ENCODE measurements around the gene ZPBP2. TPM values are rescaled to one million over a fixed set of nuclear protein-coding genes. Genes with fewer than 3 reads are reported as not detected.
"Not testable (repeated sequence)": the region's sequence is repeated elsewhere in the genome, so short reads cannot be mapped to it uniquely, and the experiment has no call there.

Gene ZPBP2
- polyA plus RNA-seq, 3 donors: not detected

DNA sequence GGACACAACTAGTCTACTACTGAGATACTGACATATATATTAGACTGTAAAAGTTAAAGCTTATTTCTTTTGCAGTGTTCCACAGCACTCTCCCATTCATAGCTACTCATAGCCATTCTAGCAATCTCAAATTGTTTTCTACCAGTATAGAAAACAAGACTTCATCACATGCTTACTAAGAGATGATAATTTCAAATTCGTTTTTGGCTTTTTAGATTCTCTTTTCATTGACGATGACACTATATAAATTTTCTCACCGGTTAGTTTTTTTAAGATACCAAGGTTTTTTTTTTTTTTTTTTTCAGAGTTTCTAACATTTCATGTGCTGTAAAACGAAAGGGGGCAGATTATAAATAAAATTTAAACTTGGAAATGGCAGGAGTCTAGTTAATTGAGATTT, 21.8 kb upstream of the ZPBP2 start:
- no peak for DNase-seq
- Histone ChIP-seq H3K9ac (ENCODE audit: insufficient read depth, low read length, poor library complexity, severe bottlenecking) (no peak overlapping the region), H3K4me3 (replicated peaks in 1 of 3; ENCODE audit: low read depth in 2 of 3, low read length in 3 of 3) (no peak overlapping the region), H3K4me2 (replicated peaks; ENCODE audit: extremely low read depth, low read length, poor library complexity, severe bottlenecking) (no peak overlapping the region), H3K79me2 (ENCODE audit: insufficient read depth, low read length) (no peaks in the 10 kb centered on the region), H2AFZ (ENCODE audit: insufficient read depth, low read depth, low read length, poor library complexity, severe bottlenecking) (no peak overlapping the region), H3K4me1 (ENCODE audit: control insufficient read depth in 1 of 2, insufficient read depth in 2 of 2, low read length in 2 of 2) (no peaks in the 10 kb centered on the region), H3K27me3 (ENCODE audit: control insufficient read depth in 2 of 2, insufficient read depth in 2 of 2, low read length in 2 of 2) (peaks cover 19 to 33% of the 10 kb centered on the region in 2 donors), H3K27ac (ENCODE audit: low read depth in 1 of 2, low read length in 2 of 2) (no peak overlapping the region), H3K36me3 (replicated peaks in 1 of 2; ENCODE audit: control insufficient read depth in 1 of 2, insufficient read depth in 2 of 2, low read length in 2 of 2) (no peaks in the 10 kb centered on the region), H4K20me1 (ENCODE audit: insufficient read depth, low read length) (no peaks in the 10 kb centered on the region), H3K9me3 (replicated peaks in 1 of 2; ENCODE audit: control insufficient read depth in 1 of 2, insufficient read depth in 1 of 2, low read length in 2 of 2) (no peaks in the 10 kb centered on the region)
- no peak overlapping the region for H3K27ac Mint-ChIP-seq
- H3K27me3 Mint-ChIP-seq (ENCODE audit: low read depth in 3 of 3): peaks cover 18 to 51% (median 35%) of the 10 kb centered on the region in 3 donors
- TF ChIP-seq, protein P1, sequence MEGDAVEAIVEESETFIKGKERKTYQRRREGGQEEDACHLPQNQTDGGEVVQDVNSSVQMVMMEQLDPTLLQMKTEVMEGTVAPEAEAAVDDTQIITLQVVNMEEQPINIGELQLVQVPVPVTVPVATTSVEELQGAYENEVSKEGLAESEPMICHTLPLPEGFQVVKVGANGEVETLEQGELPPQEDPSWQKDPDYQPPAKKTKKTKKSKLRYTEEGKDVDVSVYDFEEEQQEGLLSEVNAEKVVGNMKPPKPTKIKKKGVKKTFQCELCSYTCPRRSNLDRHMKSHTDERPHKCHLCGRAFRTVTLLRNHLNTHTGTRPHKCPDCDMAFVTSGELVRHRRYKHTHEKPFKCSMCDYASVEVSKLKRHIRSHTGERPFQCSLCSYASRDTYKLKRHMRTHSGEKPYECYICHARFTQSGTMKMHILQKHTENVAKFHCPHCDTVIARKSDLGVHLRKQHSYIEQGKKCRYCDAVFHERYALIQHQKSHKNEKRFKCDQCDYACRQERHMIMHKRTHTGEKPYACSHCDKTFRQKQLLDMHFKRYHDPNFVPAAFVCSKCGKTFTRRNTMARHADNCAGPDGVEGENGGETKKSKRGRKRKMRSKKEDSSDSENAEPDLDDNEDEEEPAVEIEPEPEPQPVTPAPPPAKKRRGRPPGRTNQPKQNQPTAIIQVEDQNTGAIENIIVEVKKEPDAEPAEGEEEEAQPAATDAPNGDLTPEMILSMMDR (IDR thresholded peaks at IDR 0.05): no peak
- H3K4me3 Mint-ChIP-seq: peak overlapping the region in 1 of 2 donors; percentile 21
- no peaks in the 10 kb centered on the region for H3K9me3 Mint-ChIP-seq
- no CpG with 5 or more reads among the region's 4 CpGs for WGBS (ENCODE audit: insufficient coverage)
- H3K36me3 Mint-ChIP-seq: no peaks in the 10 kb centered on the region
- intact Hi-C loops (cut with micrococcal nuclease): no loop called here
- H3K4me1 Mint-ChIP-seq: peaks cover 5% of the 10 kb centered on the region

DNA sequence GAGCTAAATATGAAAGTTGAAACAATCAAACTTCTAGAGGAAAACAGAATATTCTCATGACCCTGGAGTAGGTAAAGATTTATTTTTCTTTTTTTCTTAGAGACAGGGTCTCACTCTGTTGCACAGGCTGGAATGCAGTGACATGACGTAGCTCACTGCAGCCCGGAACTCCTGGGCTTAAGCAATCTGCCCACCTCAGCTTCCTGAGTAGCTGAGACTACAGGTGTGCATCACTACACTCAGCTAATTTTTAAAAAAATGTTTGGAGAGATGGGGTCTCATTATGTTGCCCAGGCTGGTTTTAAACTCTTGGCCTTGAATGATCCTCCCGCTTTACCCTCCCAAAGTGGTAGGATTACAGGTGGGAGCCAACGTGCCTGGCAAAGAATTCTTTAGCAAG, 19.4 kb upstream of the ZPBP2 start:
- Histone ChIP-seq H3K9me3 (replicated peaks in 1 of 2; ENCODE audit: control insufficient read depth in 1 of 2, insufficient read depth in 1 of 2, low read length in 2 of 2) (no peaks in the 10 kb centered on the region), H3K4me1 (ENCODE audit: control insufficient read depth in 1 of 2, insufficient read depth in 2 of 2, low read length in 2 of 2) (no peaks in the 10 kb centered on the region), H2AFZ (ENCODE audit: insufficient read depth, low read depth, low read length, poor library complexity, severe bottlenecking) (no peak overlapping the region), H4K20me1 (ENCODE audit: insufficient read depth, low read length) (no peaks in the 10 kb centered on the region), H3K27ac (ENCODE audit: low read depth in 1 of 2, low read length in 2 of 2) (no peak overlapping the region), H3K4me3 (replicated peaks in 1 of 3; ENCODE audit: low read depth in 2 of 3, low read length in 3 of 3) (no peak overlapping the region), H3K4me2 (replicated peaks; ENCODE audit: extremely low read depth, low read length, poor library complexity, severe bottlenecking) (no peak overlapping the region), H3K27me3 (ENCODE audit: control insufficient read depth in 2 of 2, insufficient read depth in 2 of 2, low read length in 2 of 2) (peaks cover 13 to 20% of the 10 kb centered on the region in 2 donors), H3K9ac (ENCODE audit: insufficient read depth, low read length, poor library complexity, severe bottlenecking) (no peak overlapping the region), H3K79me2 (ENCODE audit: insufficient read depth, low read length) (no peaks in the 10 kb centered on the region), H3K36me3 (replicated peaks in 1 of 2; ENCODE audit: control insufficient read depth in 1 of 2, insufficient read depth in 2 of 2, low read length in 2 of 2) (no peaks in the 10 kb centered on the region)
- intact Hi-C loops (cut with micrococcal nuclease): no loop called here
- no CpG with 5 or more reads among the region's 4 CpGs for WGBS (ENCODE audit: insufficient coverage)
- TF ChIP-seq, protein P1 (IDR thresholded peaks at IDR 0.05): no peak
- Mint-ChIP-seq H3K27me3 (ENCODE audit: low read depth in 3 of 3) (peaks cover 23 to 47% (median 36%) of the 10 kb centered on the region in 3 donors), H3K9me3 (no peaks in the 10 kb centered on the region), H3K27ac (no peak overlapping the region), H3K4me3 (no peak overlapping the region), H3K36me3 (no peaks in the 10 kb centered on the region), H3K4me1 (peaks cover 5% of the 10 kb centered on the region)
- no peak for DNase-seq

DNA sequence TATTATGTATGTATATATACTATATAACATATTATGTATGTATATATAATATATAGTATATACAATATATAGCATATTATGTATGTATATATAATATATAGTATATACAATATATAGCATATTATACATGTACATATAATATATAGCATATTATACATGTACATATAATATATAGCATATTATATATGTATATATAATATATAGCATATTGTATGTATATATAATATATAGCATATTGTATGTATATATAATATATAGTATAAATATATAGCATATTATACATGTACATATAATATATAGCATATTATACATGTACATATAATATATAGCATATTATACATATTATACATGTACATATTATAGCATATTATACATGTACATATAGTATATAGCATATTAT, 17.8 kb upstream of the ZPBP2 start:
- not testable (repeated sequence) for H3K4me1 Mint-ChIP-seq

More for the DNA sequence above, 17.8 kb upstream of the ZPBP2 start:
- intact Hi-C loops (cut with micrococcal nuclease); H3K4me1 ChIP-seq (ENCODE audit: control insufficient read depth in 1 of 2, insufficient read depth in 2 of 2, low read length in 2 of 2); H3K27ac Mint-ChIP-seq; H3K79me2 ChIP-seq (ENCODE audit: insufficient read depth, low read length); H3K9me3 ChIP-seq (replicated peaks in 1 of 2; ENCODE audit: control insufficient read depth in 1 of 2, insufficient read depth in 1 of 2, low read length in 2 of 2); H3K36me3 ChIP-seq (replicated peaks in 1 of 2; ENCODE audit: control insufficient read depth in 1 of 2, insufficient read depth in 2 of 2, low read length in 2 of 2); H3K4me3 ChIP-seq (replicated peaks in 1 of 3; ENCODE audit: low read depth in 2 of 3, low read length in 3 of 3); H3K9ac ChIP-seq (ENCODE audit: insufficient read depth, low read length, poor library complexity, severe bottlenecking); H3K27ac ChIP-seq (ENCODE audit: low read depth in 1 of 2, low read length in 2 of 2); DNase-seq; H3K4me2 ChIP-seq (replicated peaks; ENCODE audit: extremely low read depth, low read length, poor library complexity, severe bottlenecking); H3K9me3 Mint-ChIP-seq; H4K20me1 ChIP-seq (ENCODE audit: insufficient read depth, low read length); H2AFZ ChIP-seq (ENCODE audit: insufficient read depth, low read depth, low read length, poor library complexity, severe bottlenecking); H3K36me3 Mint-ChIP-seq; H3K4me3 Mint-ChIP-seq: not testable (repeated sequence)
- H3K27me3 Mint-ChIP-seq (ENCODE audit: low read depth in 3 of 3): peaks cover 19 to 46% (median 40%) of the 10 kb centered on the region in 3 donors
- peaks cover 10 to 27% of the 10 kb centered on the region in 2 donors for H3K27me3 ChIP-seq (ENCODE audit: control insufficient read depth in 2 of 2, insufficient read depth in 2 of 2, low read length in 2 of 2)

Measured in CD14-positive monocyte (primary cell).